ENCODE results near the gene SSR4.

DNA sequence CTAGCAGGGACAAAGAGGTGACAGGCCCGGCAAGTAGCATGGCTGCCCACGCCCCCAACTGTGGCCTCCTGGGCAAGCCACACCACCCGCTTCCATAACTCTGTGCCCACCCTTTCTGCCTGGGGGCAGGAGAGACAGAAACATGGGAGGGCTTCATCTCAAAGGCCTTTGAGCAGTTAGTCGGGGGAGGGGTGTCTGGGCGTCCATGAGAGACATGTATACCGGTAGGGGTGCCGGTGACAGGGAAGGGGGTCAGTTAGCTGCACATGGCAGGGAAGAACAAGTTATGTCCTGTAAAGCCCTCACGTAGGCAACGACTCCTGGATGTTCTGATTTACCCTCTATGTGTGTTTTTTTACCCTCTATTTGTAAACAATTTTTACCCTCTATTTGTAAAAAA is 26.6 kb downstream of the SSR4 start:
- TF ChIP-seq, protein P1, sequence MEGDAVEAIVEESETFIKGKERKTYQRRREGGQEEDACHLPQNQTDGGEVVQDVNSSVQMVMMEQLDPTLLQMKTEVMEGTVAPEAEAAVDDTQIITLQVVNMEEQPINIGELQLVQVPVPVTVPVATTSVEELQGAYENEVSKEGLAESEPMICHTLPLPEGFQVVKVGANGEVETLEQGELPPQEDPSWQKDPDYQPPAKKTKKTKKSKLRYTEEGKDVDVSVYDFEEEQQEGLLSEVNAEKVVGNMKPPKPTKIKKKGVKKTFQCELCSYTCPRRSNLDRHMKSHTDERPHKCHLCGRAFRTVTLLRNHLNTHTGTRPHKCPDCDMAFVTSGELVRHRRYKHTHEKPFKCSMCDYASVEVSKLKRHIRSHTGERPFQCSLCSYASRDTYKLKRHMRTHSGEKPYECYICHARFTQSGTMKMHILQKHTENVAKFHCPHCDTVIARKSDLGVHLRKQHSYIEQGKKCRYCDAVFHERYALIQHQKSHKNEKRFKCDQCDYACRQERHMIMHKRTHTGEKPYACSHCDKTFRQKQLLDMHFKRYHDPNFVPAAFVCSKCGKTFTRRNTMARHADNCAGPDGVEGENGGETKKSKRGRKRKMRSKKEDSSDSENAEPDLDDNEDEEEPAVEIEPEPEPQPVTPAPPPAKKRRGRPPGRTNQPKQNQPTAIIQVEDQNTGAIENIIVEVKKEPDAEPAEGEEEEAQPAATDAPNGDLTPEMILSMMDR (conservative IDR thresholded peaks at IDR 0.05; ENCODE audit: low read length) = no peak
- TF ChIP-seq EZH2phosphoT487 (IDR thresholded peaks at IDR 0.05; ENCODE audit: borderline replicate concordance, low read depth, low read length) = no peak

All from OCI-LY7 (cell line).